H1 (cell line): ENCODE results near the gene USP3. TPM values are rescaled to one million over a fixed set of nuclear protein-coding genes. Genes with fewer than 3 reads are reported as not detected.

Experiments used
- CTCF ChIA-PET: fragments of 300-600 bp; sonication (Branson Sonifier 250); formaldehyde crosslinking; loops from one replicate; lab custom pipeline; 2021; ENCODE audit not compliant: partially characterized antibody; lab: Charles Lee
- POLR2A ChIA-PET: fragments of 300-600 bp; sonication (Branson Sonifier 250); formaldehyde crosslinking; loops from one replicate; lab custom pipeline; 2021; ENCODE audit warnings: inconsistent platforms; ENCODE audit not compliant: partially characterized antibody; lab: Charles Lee
- DNase-seq, 2 experiments: peaks; one replicate each; pipeline versions ENCODE4 v3.0.0 to v3.0.0-alpha.2; 2010 to 2022; ENCODE audit warnings: low spot score in 2 of 2, low read depth in 1 of 2, mixed read lengths in 1 of 2
- FAIRE-seq: peaks from 2 replicates; lab custom pipeline; 2011; peaks lifted over from hg19 to GRCh38; lab: Jason Lieb, UNC
- H2AFZ ChIP-seq: 2 replicates; pipeline ENCODE4 v1.8.1; 2012; ENCODE audit warnings: low read length, inconsistent platforms
- H2AK5ac ChIP-seq: 2 replicates; pipeline ENCODE4 v1.6.1; 2013; ENCODE audit warnings: low read depth, low read length
- H2BK120ac ChIP-seq: replicated peaks from 2 replicates; pipeline ENCODE3; 2013; ENCODE audit warnings: low read depth, low read length, inconsistent platforms
- H2BK12ac ChIP-seq: 2 replicates; pipeline ENCODE4 v1.6.1; 2013; ENCODE audit warnings: low read depth, low read length
- H2BK15ac ChIP-seq: 2 replicates; pipeline ENCODE4 v1.6.1; 2013; ENCODE audit warnings: low read length
- H2BK20ac ChIP-seq: 2 replicates; pipeline ENCODE4 v1.6.1; 2013; ENCODE audit warnings: low read length
- H2BK5ac ChIP-seq: 2 replicates; pipeline ENCODE4 v1.6.1; 2013; ENCODE audit warnings: low read depth, low read length
- H3K14ac ChIP-seq: 2 replicates; pipeline ENCODE4 v1.6.1; 2013; ENCODE audit warnings: inconsistent platforms; ENCODE audit not compliant: insufficient read length
- H3K18ac ChIP-seq: 2 replicates; pipeline ENCODE4 v1.6.1; 2013; ENCODE audit warnings: low read length; ENCODE audit errors: extremely low read depth
- H3K23ac ChIP-seq: 2 replicates; pipeline ENCODE4 v1.6.1; 2013; ENCODE audit warnings: inconsistent platforms; ENCODE audit not compliant: insufficient read length
- H3K23me2 ChIP-seq: 2 replicates; pipeline ENCODE4 v1.6.1; 2013; ENCODE audit warnings: low read depth, low read length
- H3K27ac ChIP-seq: 2 replicates; pipeline ENCODE4 v1.6.1; 2011; ENCODE audit warnings: low read depth, low read length, inconsistent platforms
- H3K27me3 ChIP-seq, 4 experiments: replicated peaks in 1 of 4; 1 replicate in 1 of 4; 2 replicates in 3 of 4; pipeline versions ENCODE4 v1.6.1 to v1.8.1; 2011 to 2013; ENCODE audit warnings: low read length in 3 of 4, mild to moderate bottlenecking in 3 of 4, inconsistent platforms in 2 of 4, mixed read lengths in 2 of 4, moderate library complexity in 1 of 4; ENCODE audit not compliant: control insufficient read depth in 3 of 4, insufficient read depth in 3 of 4; ENCODE audit errors: extremely low read depth in 1 of 4
- H3K36me3 ChIP-seq, 4 experiments: 2 replicates each; pipeline versions ENCODE4 v1.6.1 to v1.8.1; 2011 to 2013; ENCODE audit warnings: mild to moderate bottlenecking in 4 of 4, low read length in 3 of 4, moderate library complexity in 2 of 4, control low read depth in 1 of 4, inconsistent platforms in 1 of 4; ENCODE audit not compliant: insufficient read depth in 4 of 4, control insufficient read depth in 2 of 4
- H3K4ac ChIP-seq: replicated peaks from 2 replicates; pipeline ENCODE3; 2013; ENCODE audit warnings: low read length, low read depth, mixed read lengths, inconsistent platforms; ENCODE audit not compliant: insufficient read length
- H3K4me1 ChIP-seq, 4 experiments: replicated peaks in 1 of 4; 1 replicate in 1 of 4; 2 replicates in 3 of 4; pipeline versions ENCODE4 v1.6.1 to v1.8.1; 2011 to 2013; ENCODE audit warnings: low read length in 3 of 4, inconsistent platforms in 2 of 4, mixed read lengths in 1 of 4; ENCODE audit not compliant: insufficient read depth in 4 of 4, control insufficient read depth in 3 of 4
- H3K4me2 ChIP-seq, 2 experiments: 2 replicates each; pipeline versions ENCODE4 v1.6.1 to v1.8.1; 2011 to 2013; ENCODE audit warnings: low read depth in 2 of 2, low read length in 2 of 2, control low read depth in 1 of 2, inconsistent platforms in 1 of 2, mild to moderate bottlenecking in 1 of 2; ENCODE audit not compliant: insufficient read depth in 1 of 2
- H3K4me3 ChIP-seq, 4 experiments: fragments of 200-600, 300-600 bp in 1 of 4; sonication (generic), shearing (Covaris generic), sonication (Bioruptor Twin) in 1 of 4; 2 replicates each; pipeline versions ENCODE4 v1.5.1 to v1.8.1; 2011 to 2016; ENCODE audit warnings: low read length in 4 of 4, low read depth in 3 of 4, control low read depth in 2 of 4, inconsistent platforms in 2 of 4, mild to moderate bottlenecking in 2 of 4, mixed read lengths in 1 of 4, moderate library complexity in 1 of 4; ENCODE audit not compliant: insufficient read depth in 2 of 4; ENCODE audit errors: extremely low read depth in 1 of 4
- H3K56ac ChIP-seq: replicated peaks from 2 replicates; pipeline ENCODE3; 2013; ENCODE audit warnings: low read depth, mild to moderate bottlenecking, mixed read lengths, low read length, inconsistent platforms; ENCODE audit not compliant: insufficient read length
- H3K79me1 ChIP-seq: 2 replicates; pipeline ENCODE4 v1.6.1; 2013; ENCODE audit warnings: low read depth, low read length, control low read depth
- H3K79me2 ChIP-seq, 2 experiments: 2 replicates each; pipeline versions ENCODE4 v1.6.1 to v1.8.1; 2012 to 2013; ENCODE audit warnings: low read length in 2 of 2, mild to moderate bottlenecking in 2 of 2, inconsistent platforms in 1 of 2; ENCODE audit not compliant: insufficient read depth in 2 of 2, control insufficient read depth in 1 of 2
- H3K9ac ChIP-seq, 4 experiments: replicated peaks in 1 of 4; 1 replicate in 1 of 4; 2 replicates in 3 of 4; pipeline versions ENCODE4 v1.6.1 to v1.8.1; 2011 to 2013; ENCODE audit warnings: low read depth in 3 of 4, low read length in 3 of 4, control low read depth in 2 of 4, mild to moderate bottlenecking in 2 of 4, moderate library complexity in 2 of 4, inconsistent platforms in 1 of 4; ENCODE audit errors: extremely low read depth in 1 of 4
- H3K9me3 ChIP-seq, 2 experiments: 2 replicates each; pipeline versions ENCODE4 v1.6.1 to v1.8.1; 2012 to 2013; ENCODE audit warnings: mild to moderate bottlenecking in 2 of 2, moderate library complexity in 2 of 2, control low read depth in 1 of 2, inconsistent platforms in 1 of 2, low read depth in 1 of 2, low read length in 1 of 2, mixed read lengths in 1 of 2; ENCODE audit not compliant: insufficient read depth in 2 of 2
- H4K20me1 ChIP-seq, 2 experiments: replicated peaks in 1 of 2; 2 replicates each; pipeline versions ENCODE3 to v1.8.1; 2011 to 2013; ENCODE audit warnings: inconsistent platforms in 2 of 2, low read length in 2 of 2, mild to moderate bottlenecking in 1 of 2; ENCODE audit not compliant: insufficient read depth in 2 of 2, control insufficient read depth in 1 of 2
- H4K5ac ChIP-seq: 2 replicates; pipeline ENCODE4 v1.6.1; 2013; ENCODE audit warnings: low read length, low read depth, mixed read lengths, inconsistent platforms; ENCODE audit not compliant: insufficient read length
- H4K8ac ChIP-seq: 2 replicates; pipeline ENCODE4 v1.8.0; 2013; ENCODE audit warnings: mild to moderate bottlenecking, moderate library complexity, low read length, inconsistent platforms; ENCODE audit not compliant: insufficient read depth; ENCODE audit errors: extremely low read depth
- H4K91ac ChIP-seq: replicated peaks from 2 replicates; pipeline ENCODE3; 2013; ENCODE audit warnings: low read length, mixed read lengths, inconsistent platforms; ENCODE audit not compliant: insufficient read length
- CREB1 ChIP-seq: IDR thresholded peaks from 2 replicates; pipeline ENCODE4 v1.6.1; 2012; ENCODE audit warnings: inconsistent platforms
- CTBP2 ChIP-seq: IDR thresholded peaks from 2 replicates; pipeline ENCODE4 v1.7.0; 2011; ENCODE audit warnings: borderline replicate concordance, mild to moderate bottlenecking, moderate library complexity, mixed read lengths, low read length; ENCODE audit not compliant: insufficient read depth, insufficient read length
- FOSL1 ChIP-seq: IDR thresholded peaks from 2 replicates; pipeline ENCODE4 v1.6.1; 2011; ENCODE audit warnings: mild to moderate bottlenecking, low read depth, low read length, moderate library complexity; ENCODE audit not compliant: insufficient read depth
- KDM1A ChIP-seq: fragments of 200-600, 300-600 bp; sonication (generic); IDR thresholded peaks from 2 replicates; pipeline ENCODE4 v1.7.1; 2016; ENCODE audit warnings: mild to moderate bottlenecking, low read length, borderline replicate concordance
- KDM4A ChIP-seq: IDR thresholded peaks from one replicate; pipeline ENCODE4 v1.7.1; 2012; ENCODE audit warnings: low read depth, mild to moderate bottlenecking, moderate library complexity, low read length, inconsistent platforms; ENCODE audit not compliant: severe bottlenecking
- MAX ChIP-seq: IDR thresholded peaks from 2 replicates; pipeline ENCODE4 v1.6.1; 2012; ENCODE audit warnings: inconsistent platforms
- POLR2A ChIP-seq, 2 experiments: IDR thresholded peaks; 1 replicate in 1 of 2; 2 replicates in 1 of 2; pipeline ENCODE4 v1.6.1; 2011; ENCODE audit warnings: low read depth in 2 of 2, low read length in 2 of 2, mild to moderate bottlenecking in 2 of 2; ENCODE audit errors: control extremely low read depth in 1 of 2
- POLR2AphosphoS5 ChIP-seq: IDR thresholded peaks from 2 replicates; pipeline ENCODE4 v1.6.1; 2011; ENCODE audit warnings: low read depth, low read length
- POU5F1 ChIP-seq: IDR thresholded peaks from 2 replicates; pipeline ENCODE4 v1.6.1; 2011; ENCODE audit warnings: low read depth, mild to moderate bottlenecking, low read length, moderate library complexity
- RBBP5 ChIP-seq: IDR thresholded peaks from 2 replicates; pipeline ENCODE4 v1.7.1; 2012; ENCODE audit warnings: low read depth, mild to moderate bottlenecking, inconsistent platforms, low read length, moderate library complexity, borderline replicate concordance
- SIN3A ChIP-seq, 2 experiments: IDR thresholded peaks in 1 of 2; conservative IDR thresholded peaks in 1 of 2; 2 replicates each; pipeline ENCODE4 v1.6.1; 2011 to 2012; ENCODE audit warnings: low read length in 2 of 2, improper control_type of control experiment in 1 of 2, low read depth in 1 of 2, mild to moderate bottlenecking in 1 of 2
- SUZ12 ChIP-seq: fragments of 200-600 bp; sonication (generic); IDR thresholded peaks from 2 replicates; pipeline ENCODE4 v1.6.1; 2012; ENCODE audit warnings: mild to moderate bottlenecking, inconsistent platforms, low read length, moderate library complexity, mixed read lengths
- TAF1 ChIP-seq: IDR thresholded peaks from 2 replicates; pipeline ENCODE4 v1.6.1; 2011; ENCODE audit warnings: mild to moderate bottlenecking, low read depth, low read length
- TAF7 ChIP-seq: optimal IDR thresholded peaks from 2 replicates; pipeline ENCODE3; 2011; ENCODE audit warnings: low read depth, mild to moderate bottlenecking, inconsistent platforms, low read length, moderate library complexity, borderline replicate concordance
- WGBS, 2 experiments: shearing (Covaris generic) in 1 of 2; methylation state at CpG; one replicate each; pipeline versions ENCODE4 v1.1.6 to v1.1.7; 2013 to 2015; ENCODE audit warnings: low lambda C conversion rate in 2 of 2, mixed read lengths in 2 of 2, inconsistent platforms in 1 of 2, low coverage in 1 of 2, missing lambda C conversion rate in 1 of 2; ENCODE audit not compliant: insufficient replicate concordance in 2 of 2, insufficient coverage in 1 of 2, insufficient read length in 1 of 2; ENCODE audit errors: extremely low coverage in 1 of 2, missing lambda C conversion rate in 1 of 2; 5-methylcytosine and 5-hydroxymethylcytosine counted together
- polyA plus RNA-seq, 7 experiments: library from polyadenylated mRNA; depleted of rRNA in 3 of 7; stranded (reverse) in 5 of 7; unstranded in 2 of 7; fragments of >200 nt in 5 of 7; fragments of 200-250 nt in 2 of 7; gene quantifications; 1 replicate in 5 of 7; 2 replicates in 1 of 7; 4 replicates in 1 of 7; pipeline versions ENCODE4 v1.2.1 to v1.2.3, GENCODE V29; 2011 to 2013; ENCODE audit warnings: missing spikeins in 2 of 7, mixed read lengths in 2 of 7
- total RNA-seq: library from RNA; stranded (reverse); fragmentation: NEBNext Ultra II Directional; extraction: Animal tissue kit (Norgen Biotek cat#: 25700); gene quantifications from 2 replicates; pipeline ENCODE4 v1.2.1, GENCODE V29; 2021

Gene USP3
- total and polyA plus RNA-seq, 2 of the 8 experiments (the other 6 are each of a cell fraction or from before 2014, with no cell fraction given) = 15.5 to 16.2 TPM

GRCh38 chr15:63457379-63457778 lies 47.0 kb upstream of the USP3 start:
- Histone ChIP-seq H3K9ac (no peak overlapping the region), H4K8ac (no peak overlapping the region)
- TF ChIP-seq KDM4A = no peak
- TF ChIP-seq RBBP5 = no peak
- no peak for TF ChIP-seq TAF7
- no peak for TF ChIP-seq FOSL1
- no peak for TF ChIP-seq KDM1A
- no peak for TF ChIP-seq MAX
- TF ChIP-seq CREB1 = no peak
- TF ChIP-seq POU5F1 = no peak
- TF ChIP-seq POLR2AphosphoS5 = no peak
- TF ChIP-seq SIN3A (conservative IDR thresholded peaks at IDR 0.05 in 1 of 2, IDR thresholded peaks at IDR 0.05 in 1 of 2; ENCODE audit: low read depth in 1 of 2, low read length in 2 of 2) = no peak
- no peak for TF ChIP-seq CTBP2
- no peak for TF ChIP-seq TAF1
- no peak for TF ChIP-seq SUZ12
- no peak for TF ChIP-seq POLR2A (IDR thresholded peaks at IDR 0.05; ENCODE audit: control extremely low read depth in 1 of 2, low read depth in 2 of 2, low read length in 2 of 2)

More at GRCh38 chr15:63457379-63457778, 47.0 kb upstream of the USP3 start:
- H3K9me3 ChIP-seq = peaks cover 9 to 16% of the 10 kb centered on the region in 2 experiments
- no peaks in the 10 kb centered on the region for H3K79me2 ChIP-seq
- ChIA-PET CTCF (interaction anchor here (0.6 to 2.6 kb wide), 3 partner anchors 8 to 30 kb away, joined by 3 to 8 read pairs (median 3); no protein-coding TSS in a partner anchor), POLR2A (no interaction called here)
- H4K20me1 ChIP-seq = no peaks in the 10 kb centered on the region
- no peak overlapping the region for H3K4me2 ChIP-seq
- H2BK12ac ChIP-seq = no peak overlapping the region
- H3K23me2 ChIP-seq = no peaks in the 10 kb centered on the region
- no peak overlapping the region for H2AK5ac ChIP-seq
- no peak overlapping the region for H2BK120ac ChIP-seq
- H4K5ac ChIP-seq = no peak overlapping the region
- H4K91ac ChIP-seq = no peak overlapping the region
- peak overlapping the region; percentile 49; the same call in 1 of the 2 replicates for H2AFZ ChIP-seq
- no peak overlapping the region for H3K56ac ChIP-seq
- 87% methylated on average over 5 of the region's 5 CpGs; no CpG with 5 or more reads in 1 of the 2 experiments for WGBS, 2 experiments
- no peak overlapping the region for H3K18ac ChIP-seq
- DNase-seq (no peak), FAIRE-seq (no peak)
- H3K14ac ChIP-seq = no peak overlapping the region
- no peak overlapping the region for H3K4ac ChIP-seq
- H2BK5ac ChIP-seq = no peak overlapping the region
- no peak overlapping the region for H3K4me3 ChIP-seq
- H3K79me1 ChIP-seq = no peaks in the 10 kb centered on the region
- peaks cover 0 to 6% (median 0%) of the 10 kb centered on the region in 4 experiments; a peak in 1 of 8 replicates for H3K36me3 ChIP-seq
- H3K23ac ChIP-seq = no peak overlapping the region
- H3K4me1 ChIP-seq = no peaks in the 10 kb centered on the region; a peak in 1 of 7 replicates
- no peak overlapping the region for H3K27ac ChIP-seq
- H3K27me3 ChIP-seq = peaks cover 0 to 8% (median 3%) of the 10 kb centered on the region in 4 experiments; a peak in 3 of 7 replicates
- no peak overlapping the region for H2BK20ac ChIP-seq
- no peak overlapping the region for H2BK15ac ChIP-seq
